Measurements from ENCODE around the gene SH3D19. TPM values are rescaled to one million over a fixed set of nuclear protein-coding genes. Genes with fewer than 3 reads are reported as not detected.
A peak's percentile ranks its signal among the peaks of the same experiment; 100 is the strongest.

Gene SH3D19
- total RNA-seq, 1 experiment from 2014 or later: 29.7 TPM

GRCh38 chr4:151259752-151260151, 65.7 kb downstream of the SH3D19 start:
- no peak overlapping the region for H3K4me2 ChIP-seq (ENCODE audit: insufficient read depth, insufficient read length, low read length)
- H2BK5ac ChIP-seq (ENCODE audit: insufficient read length, low read length): no peak overlapping the region
- no peak overlapping the region for H3K23ac ChIP-seq (ENCODE audit: insufficient read length, low read depth, low read length)
- Mint-ChIP-seq H3K36me3 (ENCODE audit: insufficient read depth in 1 of 3, low read depth in 3 of 3) (peaks cover 17 to 22% (median 17%) of the 10 kb centered on the region in 3 experiments), H3K27ac (0 out of 7 replicates have a peak overlapping the region, but pooled peaks of 1 of the 3 experiments have one; percentile 19), H3K27me3 (ENCODE audit: low read depth) (no peaks in the 10 kb centered on the region), H3K9me3 (peaks cover 6 to 9% of the 10 kb centered on the region in 2 experiments; a peak in 4 of 5 replicates), H3K4me1 (peaks cover 0 to 2% of the 10 kb centered on the region in 2 experiments; a peak in 1 of 4 replicates), H3K4me3 (no peak overlapping the region)
- H4K91ac ChIP-seq (ENCODE audit: insufficient read length, low read depth, low read length): no peak overlapping the region
- H3T11ph ChIP-seq (ENCODE audit: low read length): no peak overlapping the region
- no peaks in the 10 kb centered on the region for H3K23me2 ChIP-seq (ENCODE audit: insufficient read length, low read depth, low read length, poor library complexity, severe bottlenecking)
- H3K27ac ChIP-seq (ENCODE audit: insufficient read length, low read depth, low read length): no peak overlapping the region
- peaks cover 3% of the 10 kb centered on the region for H4K20me1 ChIP-seq (ENCODE audit: control insufficient read depth, insufficient read depth, insufficient read length)
- no peak overlapping the region for H3K18ac ChIP-seq (ENCODE audit: insufficient read length, low read depth, low read length)
- no peak for TF ChIP-seq CTCF (conservative IDR thresholded peaks at IDR 0.05)
- no peaks in the 10 kb centered on the region for H3K9me3 ChIP-seq (ENCODE audit: control insufficient read depth, low read depth, low read length)
- H3K4me1 ChIP-seq (ENCODE audit: insufficient read depth, low read length): no peaks in the 10 kb centered on the region
- no CpG with 5 or more reads among the region's 1 CpG for WGBS (ENCODE audit: extremely low coverage, insufficient read length, low lambda C conversion rate)
- H2BK20ac ChIP-seq (ENCODE audit: low read depth, low read length, poor library complexity, severe bottlenecking): no peak overlapping the region
- H3K56ac ChIP-seq (ENCODE audit: insufficient read length, low read depth, low read length): no peak overlapping the region
- H3K9ac ChIP-seq (ENCODE audit: extremely low read depth, insufficient read length, low read length): no peak overlapping the region
- no peaks in the 10 kb centered on the region for H3K79me2 ChIP-seq (ENCODE audit: insufficient read depth, low read length)
- H2AK5ac ChIP-seq (ENCODE audit: insufficient read length, low read length): no peak overlapping the region
- H4K8ac ChIP-seq (replicated peaks; ENCODE audit: insufficient read length, low read depth, low read length): no peak overlapping the region
- H3K27me3 ChIP-seq (ENCODE audit: insufficient read depth, low read length): no peaks in the 10 kb centered on the region
- H4K5ac ChIP-seq (ENCODE audit: insufficient read length, low read depth, low read length): no peak overlapping the region
- H3K79me1 ChIP-seq (ENCODE audit: insufficient read depth, low read depth, low read length, poor library complexity, severe bottlenecking): peaks cover 6% of the 10 kb centered on the region
- H3K14ac ChIP-seq (ENCODE audit: insufficient read depth, low read length): no peak overlapping the region
- H2BK120ac ChIP-seq (ENCODE audit: low read depth, low read length, poor library complexity, severe bottlenecking): no peak overlapping the region
- no peak for DNase-seq
- H3K4ac ChIP-seq (ENCODE audit: low read depth, low read length): no peak overlapping the region
- no peak overlapping the region for H2BK12ac ChIP-seq (ENCODE audit: insufficient read length, low read depth, low read length)
- no peak overlapping the region for H2AFZ ChIP-seq (ENCODE audit: low read length)
- H2BK15ac ChIP-seq (ENCODE audit: low read depth, low read length): no peak overlapping the region

Data from H9 (cell line).